K562 (cell line): ENCODE measurements around the gene LRRC4C.
"Not testable (repeated sequence)": the region's sequence is repeated elsewhere in the genome, so short reads cannot be mapped to it uniquely, and the experiment has no call there.

ENCODE experiments used
- CEBPB ChIP-seq: fragments of 450-650 bp; IDR thresholded peaks from 2 replicates; pipeline ENCODE4 v1.6.1; 2016; ENCODE audit warnings: missing genetic modification characterization, missing compliant biosample characterization
- HDGF ChIP-seq: fragments of 450-650 bp; IDR thresholded peaks from 2 replicates; pipeline ENCODE4 v1.6.1; 2016
- KDM5B ChIP-seq: fragments of 200-600 bp; sonication (generic); IDR thresholded peaks from 2 replicates; pipeline ENCODE4 v1.6.1; 2012; ENCODE audit warnings: low read depth, mild to moderate bottlenecking, moderate library complexity, low read length, control low read depth, inconsistent platforms; ENCODE audit not compliant: insufficient replicate concordance
- MCM2 ChIP-seq: fragments of 450-650 bp; IDR thresholded peaks from 2 replicates; pipeline ENCODE4 v1.6.1; 2017; ENCODE audit warnings: low read depth, mild to moderate bottlenecking
- NR2F6 ChIP-seq: fragments of 450-650 bp; formaldehyde crosslinking; IDR thresholded peaks from 2 replicates; pipeline ENCODE4 v1.4.0; 2020; ENCODE audit warnings: mild to moderate bottlenecking
- POLR2A ChIP-seq: fragments of 450-650 bp; conservative IDR thresholded peaks from 2 replicates; pipeline ENCODE4 v1.6.1; 2016
- POU5F1 ChIP-seq: fragments of 150-350 bp; IDR thresholded peaks from 2 replicates; pipeline ENCODE4 v1.6.1; 2014; ENCODE audit warnings: borderline replicate concordance, low read length, low read depth, mild to moderate bottlenecking; ENCODE audit not compliant: partially characterized antibody
- SP1 ChIP-seq: sonication (generic); formaldehyde crosslinking; IDR thresholded peaks from 2 replicates; pipeline ENCODE4 v1.8.1; 2022; ENCODE audit warnings: mild to moderate bottlenecking, missing genetic modification reagents
- STAT6 ChIP-seq: sonication (generic); formaldehyde crosslinking; IDR thresholded peaks from 2 replicates; pipeline ENCODE4 v1.8.1; 2023; ENCODE audit warnings: mild to moderate bottlenecking, missing genetic modification reagents
- ZNF274 ChIP-seq: IDR thresholded peaks from 2 replicates; pipeline ENCODE4 v1.6.1; 2011; ENCODE audit warnings: low read depth, mild to moderate bottlenecking, low read length, moderate library complexity, borderline replicate concordance
- TF ChIP-seq, protein P1 (sequence below), 3 experiments: IDR thresholded peaks in 2 of 3; conservative IDR thresholded peaks in 1 of 3; 2 replicates each; pipeline ENCODE4 v1.5.1; 2011 to 2012; ENCODE audit warnings: low read length in 3 of 3, mild to moderate bottlenecking in 3 of 3, control low read depth in 2 of 3, improper control_type of control experiment in 1 of 3, inconsistent platforms in 1 of 3, low read depth in 1 of 3, mixed read lengths in 1 of 3, moderate library complexity in 1 of 3; ENCODE audit not compliant: insufficient read depth in 2 of 3

DNA sequence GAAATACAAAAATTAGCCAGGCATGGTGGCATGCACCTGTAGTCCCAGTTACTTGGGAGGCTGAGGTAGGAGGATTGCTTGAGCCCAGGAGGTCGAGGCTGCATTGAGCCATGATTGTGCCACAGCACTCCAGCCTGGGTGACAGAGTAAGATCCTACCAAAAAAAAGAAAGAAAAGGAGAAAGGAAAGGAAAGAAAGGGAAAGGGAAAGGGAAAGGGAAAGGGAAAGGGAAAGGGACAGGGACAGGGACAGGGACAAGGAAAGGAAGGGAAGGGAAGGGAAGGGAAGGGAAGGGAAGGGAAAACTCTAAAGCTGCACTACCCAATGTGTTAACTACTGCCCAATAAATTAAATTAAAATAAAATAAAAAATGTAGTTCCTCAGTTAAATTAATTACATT lies 601.7 kb downstream of the LRRC4C start:
- not testable (repeated sequence) for TF ChIP-seq SP1 (CRISPR knock-in tag); KDM5B; MCM2; STAT6; NR2F6 (CRISPR knock-in tag); POU5F1; POLR2A; CEBPB (tag); HDGF; ZNF274
- TF ChIP-seq, protein P1, sequence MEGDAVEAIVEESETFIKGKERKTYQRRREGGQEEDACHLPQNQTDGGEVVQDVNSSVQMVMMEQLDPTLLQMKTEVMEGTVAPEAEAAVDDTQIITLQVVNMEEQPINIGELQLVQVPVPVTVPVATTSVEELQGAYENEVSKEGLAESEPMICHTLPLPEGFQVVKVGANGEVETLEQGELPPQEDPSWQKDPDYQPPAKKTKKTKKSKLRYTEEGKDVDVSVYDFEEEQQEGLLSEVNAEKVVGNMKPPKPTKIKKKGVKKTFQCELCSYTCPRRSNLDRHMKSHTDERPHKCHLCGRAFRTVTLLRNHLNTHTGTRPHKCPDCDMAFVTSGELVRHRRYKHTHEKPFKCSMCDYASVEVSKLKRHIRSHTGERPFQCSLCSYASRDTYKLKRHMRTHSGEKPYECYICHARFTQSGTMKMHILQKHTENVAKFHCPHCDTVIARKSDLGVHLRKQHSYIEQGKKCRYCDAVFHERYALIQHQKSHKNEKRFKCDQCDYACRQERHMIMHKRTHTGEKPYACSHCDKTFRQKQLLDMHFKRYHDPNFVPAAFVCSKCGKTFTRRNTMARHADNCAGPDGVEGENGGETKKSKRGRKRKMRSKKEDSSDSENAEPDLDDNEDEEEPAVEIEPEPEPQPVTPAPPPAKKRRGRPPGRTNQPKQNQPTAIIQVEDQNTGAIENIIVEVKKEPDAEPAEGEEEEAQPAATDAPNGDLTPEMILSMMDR (IDR thresholded peaks at IDR 0.05 in 2 of 3, conservative IDR thresholded peaks at IDR 0.05 in 1 of 3; ENCODE audit: insufficient read depth in 2 of 3, low read depth in 1 of 3, low read length in 3 of 3): not testable (repeated sequence)
